G401.6 (cell line): ENCODE data around the gene LRRTM1.

Experiments
- FAIRE-seq: peaks from 2 replicates; lab custom pipeline; 2012; peaks lifted over from hg19 to GRCh38; lab: Jason Lieb, UNC

Gene LRRTM1

GRCh38 chr2:80303909-80304837, at the start of gene LRRTM1:
Gene LRRTM1, minus strand, starts transcription at chr2:80304752. Its CDS starts 933 bp downstream, at chr2:80303819.
- no peak for FAIRE-seq

GRCh38 chr2:80351231-80351630, 46.7 kb upstream of the LRRTM1 start:
- no peak for FAIRE-seq

- no peak for FAIRE-seq
These were observed 44.4 kb upstream of the LRRTM1 start for GRCh38 chr2:80348953-80349352.

GRCh38 chr2:80348078-80348477, 43.5 kb upstream of the LRRTM1 start:
- FAIRE-seq, result no peak

- FAIRE-seq, result no peak
These were observed 35.5 kb upstream of the LRRTM1 start for GRCh38 chr2:80340022-80340421.

GRCh38 chr2:80338794-80339193, 34.2 kb upstream of the LRRTM1 start:
- no peak for FAIRE-seq

GRCh38 chr2:80335411-80335810, 30.9 kb upstream of the LRRTM1 start:
- FAIRE-seq, result no peak

- no peak for FAIRE-seq
These were observed 29.3 kb upstream of the LRRTM1 start for GRCh38 chr2:80333886-80334285.

- no peak for FAIRE-seq
These were observed 26.2 kb upstream of the LRRTM1 start for GRCh38 chr2:80330527-80331450.

- no peak for FAIRE-seq
These were observed 24.9 kb upstream of the LRRTM1 start for GRCh38 chr2:80329491-80329890.

GRCh38 chr2:80328159-80328571, 23.6 kb upstream of the LRRTM1 start:
- FAIRE-seq, result no peak

GRCh38 chr2:80326861-80327260, 22.3 kb upstream of the LRRTM1 start:
- no peak for FAIRE-seq

GRCh38 chr2:80326214-80326613, 21.7 kb upstream of the LRRTM1 start:
- no peak for FAIRE-seq

- FAIRE-seq, result no peak
These were observed 20.0 kb upstream of the LRRTM1 start for GRCh38 chr2:80324525-80324924.

- FAIRE-seq, result no peak
These were observed 19.1 kb upstream of the LRRTM1 start for GRCh38 chr2:80323610-80324009.

GRCh38 chr2:80322958-80323357, 18.4 kb upstream of the LRRTM1 start:
- FAIRE-seq, result no peak

GRCh38 chr2:80322311-80322920, 17.9 kb upstream of the LRRTM1 start:
- FAIRE-seq, result no peak

- FAIRE-seq, result no peak
These were observed 7.8 kb upstream of the LRRTM1 start for GRCh38 chr2:80312282-80312839.

GRCh38 chr2:80311304-80311703, 6.8 kb upstream of the LRRTM1 start:
- FAIRE-seq, result no peak

GRCh38 chr2:80303006-80303908, 1.3 kb downstream of the LRRTM1 start:
- no peak for FAIRE-seq
